22Rv1 (cell line): ENCODE measurements around the gene ZNF358.

Experiments
- ZFX ChIP-seq: fragments of 450-650 bp; IDR thresholded peaks from 2 replicates; pipeline ENCODE4 v1.6.1; 2017; ENCODE audit warnings: antibody characterized with exemption, borderline replicate concordance
- TF ChIP-seq, protein P1 (sequence below): fragments of 450-650 bp; IDR thresholded peaks from 2 replicates; pipeline ENCODE4 v1.5.1; 2017; ENCODE audit warnings: mild to moderate bottlenecking

DNA sequence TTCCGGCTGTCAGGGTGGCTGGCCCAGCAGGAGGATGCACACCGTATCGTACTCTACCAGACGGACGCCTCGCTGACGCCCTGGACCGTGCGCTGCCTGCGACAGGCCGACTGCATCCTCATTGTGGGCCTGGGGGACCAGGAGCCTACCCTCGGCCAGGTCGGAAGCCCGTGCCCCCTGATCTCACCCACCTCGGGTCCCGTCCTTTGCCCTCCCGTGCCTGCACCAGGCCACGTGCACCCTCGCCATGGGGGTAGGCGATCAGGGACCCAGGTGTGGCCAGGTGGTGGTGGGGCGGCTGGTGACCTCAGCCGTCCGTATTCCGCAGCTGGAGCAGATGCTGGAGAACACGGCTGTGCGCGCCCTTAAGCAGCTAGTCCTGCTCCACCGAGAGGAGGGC, 38.7 kb downstream of the ZNF358 start:
- TF ChIP-seq, protein P1, sequence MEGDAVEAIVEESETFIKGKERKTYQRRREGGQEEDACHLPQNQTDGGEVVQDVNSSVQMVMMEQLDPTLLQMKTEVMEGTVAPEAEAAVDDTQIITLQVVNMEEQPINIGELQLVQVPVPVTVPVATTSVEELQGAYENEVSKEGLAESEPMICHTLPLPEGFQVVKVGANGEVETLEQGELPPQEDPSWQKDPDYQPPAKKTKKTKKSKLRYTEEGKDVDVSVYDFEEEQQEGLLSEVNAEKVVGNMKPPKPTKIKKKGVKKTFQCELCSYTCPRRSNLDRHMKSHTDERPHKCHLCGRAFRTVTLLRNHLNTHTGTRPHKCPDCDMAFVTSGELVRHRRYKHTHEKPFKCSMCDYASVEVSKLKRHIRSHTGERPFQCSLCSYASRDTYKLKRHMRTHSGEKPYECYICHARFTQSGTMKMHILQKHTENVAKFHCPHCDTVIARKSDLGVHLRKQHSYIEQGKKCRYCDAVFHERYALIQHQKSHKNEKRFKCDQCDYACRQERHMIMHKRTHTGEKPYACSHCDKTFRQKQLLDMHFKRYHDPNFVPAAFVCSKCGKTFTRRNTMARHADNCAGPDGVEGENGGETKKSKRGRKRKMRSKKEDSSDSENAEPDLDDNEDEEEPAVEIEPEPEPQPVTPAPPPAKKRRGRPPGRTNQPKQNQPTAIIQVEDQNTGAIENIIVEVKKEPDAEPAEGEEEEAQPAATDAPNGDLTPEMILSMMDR, result no peak
- TF ChIP-seq ZFX, result no peak
